Esophagus muscularis mucosa (tissue), 4 donors: Measurements from ENCODE around the gene PTPN4.

Experiments
- EP300 ChIP-seq: sonication (generic); formaldehyde crosslinking; IDR thresholded peaks from one replicate; pipeline ENCODE4 v1.6.1; 2017; ENCODE audit warnings: antibody characterized with exemption
- POLR2A ChIP-seq: fragments of 450-650 bp; IDR thresholded peaks from one replicate; pipeline ENCODE4 v1.6.1; 2017; ENCODE audit warnings: antibody characterized with exemption, moderate library complexity, mild to moderate bottlenecking, low read depth
- POLR2AphosphoS5 ChIP-seq, 2 donors: sonication (generic); formaldehyde crosslinking; IDR thresholded peaks; one replicate each; pipeline ENCODE4 v1.6.1; 2017; ENCODE audit warnings: antibody characterized with exemption in 2 of 2
- TF ChIP-seq, protein P1 (sequence below), 3 experiments: fragments of 200-600 bp in 2 of 3; fragments of 450-650 bp in 1 of 3; sonication (generic) in 2 of 3; IDR thresholded peaks; one replicate each; pipeline ENCODE4 v1.5.1; 2017 to 2019; ENCODE audit warnings: antibody characterized with exemption in 3 of 3, mild to moderate bottlenecking in 2 of 3, moderate library complexity in 1 of 3

DNA sequence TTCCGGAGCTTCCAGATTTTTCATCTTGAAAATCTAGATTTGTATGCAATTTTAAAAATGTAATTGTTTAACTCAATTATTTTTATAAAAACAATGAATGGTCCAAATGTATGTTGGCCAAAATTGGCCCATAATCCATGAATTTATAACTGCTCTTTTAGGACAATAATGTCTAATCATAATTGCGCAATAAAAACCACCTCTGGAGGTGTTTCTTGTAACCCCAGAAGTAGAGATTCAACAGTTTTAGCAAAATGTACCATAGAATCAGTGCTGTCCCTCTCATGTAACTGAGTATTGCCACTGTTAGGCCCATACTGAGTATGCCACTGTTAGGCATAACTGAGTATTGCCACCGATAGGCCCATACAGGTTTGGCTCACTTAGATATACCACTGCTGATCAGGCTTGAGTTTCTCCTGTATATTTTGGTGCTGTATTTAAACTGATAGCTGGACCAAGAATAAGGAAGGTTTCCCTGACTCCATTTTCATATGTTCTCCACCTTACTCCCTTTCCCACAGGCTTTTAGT is 182.3 kb downstream of the PTPN4 start:
- TF ChIP-seq, protein P1, sequence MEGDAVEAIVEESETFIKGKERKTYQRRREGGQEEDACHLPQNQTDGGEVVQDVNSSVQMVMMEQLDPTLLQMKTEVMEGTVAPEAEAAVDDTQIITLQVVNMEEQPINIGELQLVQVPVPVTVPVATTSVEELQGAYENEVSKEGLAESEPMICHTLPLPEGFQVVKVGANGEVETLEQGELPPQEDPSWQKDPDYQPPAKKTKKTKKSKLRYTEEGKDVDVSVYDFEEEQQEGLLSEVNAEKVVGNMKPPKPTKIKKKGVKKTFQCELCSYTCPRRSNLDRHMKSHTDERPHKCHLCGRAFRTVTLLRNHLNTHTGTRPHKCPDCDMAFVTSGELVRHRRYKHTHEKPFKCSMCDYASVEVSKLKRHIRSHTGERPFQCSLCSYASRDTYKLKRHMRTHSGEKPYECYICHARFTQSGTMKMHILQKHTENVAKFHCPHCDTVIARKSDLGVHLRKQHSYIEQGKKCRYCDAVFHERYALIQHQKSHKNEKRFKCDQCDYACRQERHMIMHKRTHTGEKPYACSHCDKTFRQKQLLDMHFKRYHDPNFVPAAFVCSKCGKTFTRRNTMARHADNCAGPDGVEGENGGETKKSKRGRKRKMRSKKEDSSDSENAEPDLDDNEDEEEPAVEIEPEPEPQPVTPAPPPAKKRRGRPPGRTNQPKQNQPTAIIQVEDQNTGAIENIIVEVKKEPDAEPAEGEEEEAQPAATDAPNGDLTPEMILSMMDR (IDR thresholded peaks at IDR 0.05): no peak
- TF ChIP-seq EP300: no peak
- no peak for TF ChIP-seq POLR2A
- no peak for TF ChIP-seq POLR2AphosphoS5 (IDR thresholded peaks at IDR 0.05)
